ENCODE measurements around the gene PRADC1.

Gene PRADC1

DNA sequence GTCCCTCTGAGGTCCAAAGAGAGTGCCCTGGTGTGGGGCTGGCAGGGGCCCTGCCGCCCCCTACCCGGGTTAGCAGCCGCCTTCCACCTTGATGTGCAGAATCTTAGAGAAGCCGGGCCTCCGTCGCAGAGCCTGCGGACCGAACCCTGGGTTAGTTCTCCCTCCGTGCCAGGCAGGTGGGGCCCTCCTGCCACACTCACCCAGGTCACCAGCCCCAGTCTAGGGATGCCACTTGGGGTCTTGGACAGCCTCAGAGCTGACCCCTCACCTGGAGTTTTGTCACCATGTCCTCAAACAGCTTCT, 25.8 kb upstream of the PRADC1 start:
- H3K9ac ChIP-seq (ENCODE audit: low read depth in 1 of 2, low read length in 2 of 2) = no peak overlapping the region

DNA sequence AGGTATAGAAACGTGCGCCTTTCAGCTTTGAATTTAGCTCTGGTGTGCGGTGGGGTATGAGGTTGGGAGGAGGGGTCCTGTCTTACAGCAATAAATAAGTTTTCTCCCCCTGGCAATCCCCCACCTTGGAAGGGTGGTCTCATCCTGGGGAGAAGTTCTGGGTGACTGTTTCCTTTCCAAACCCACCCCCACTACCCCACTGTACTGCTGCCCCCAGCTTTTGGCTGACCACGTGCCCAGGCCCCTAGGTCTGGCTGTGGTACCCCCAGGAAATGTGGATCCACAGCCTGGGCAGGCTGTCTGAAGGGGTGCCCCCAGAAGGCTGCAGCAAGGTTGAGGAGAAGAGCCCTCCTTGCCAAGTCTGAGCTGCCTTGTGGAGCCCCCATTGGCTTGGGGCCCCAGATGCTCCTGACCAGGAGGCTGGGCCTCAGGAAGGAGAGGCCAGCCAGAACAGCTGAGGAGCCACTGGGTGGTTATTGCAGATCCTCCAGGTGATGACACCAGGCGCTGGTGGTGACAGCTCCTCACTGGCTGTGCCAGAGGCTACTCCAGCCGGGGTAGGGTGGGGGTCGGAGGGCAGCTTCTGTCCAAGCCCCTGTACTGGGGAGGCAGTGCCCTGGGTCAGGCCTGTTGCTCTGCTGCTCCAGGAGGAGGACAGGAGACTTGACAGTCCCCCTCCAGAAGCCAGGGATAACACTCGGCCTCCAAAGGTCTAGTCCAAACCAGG, 25.3 kb upstream of the PRADC1 start:
- H3K4me3 ChIP-seq (ENCODE audit: low read depth in 1 of 2, low read length in 2 of 2) = no peak overlapping the region
- H3K9me3 ChIP-seq (ENCODE audit: control insufficient read depth in 1 of 2, low read length in 2 of 2) = no peaks in the 10 kb centered on the region
- H3K36me3 ChIP-seq (ENCODE audit: control insufficient read depth in 1 of 2, insufficient read depth in 2 of 2, low read length in 2 of 2) = peaks cover 0 to 14% of the 10 kb centered on the region in 2 donors
- no peak overlapping the region for H3K27ac ChIP-seq (ENCODE audit: low read depth, low read length)
- no peak overlapping the region for H3K9ac ChIP-seq (ENCODE audit: low read depth in 1 of 2, low read length in 2 of 2)
- H3K27me3 ChIP-seq (ENCODE audit: control insufficient read depth in 1 of 2, insufficient read depth in 2 of 2, low read length in 2 of 2) = no peaks in the 10 kb centered on the region
- H3K4me1 ChIP-seq (ENCODE audit: control insufficient read depth in 1 of 2, insufficient read depth in 2 of 2, low read length in 2 of 2) = no peaks in the 10 kb centered on the region

More for the DNA sequence above, 25.8 kb upstream of the PRADC1 start:
- no peaks in the 10 kb centered on the region for H3K4me1 ChIP-seq (ENCODE audit: control insufficient read depth in 1 of 2, insufficient read depth in 2 of 2, low read length in 2 of 2)
- H3K4me3 ChIP-seq (ENCODE audit: low read depth in 1 of 2, low read length in 2 of 2) = no peak overlapping the region
- H3K9me3 ChIP-seq (ENCODE audit: control insufficient read depth in 1 of 2, low read length in 2 of 2) = no peaks in the 10 kb centered on the region
- H3K27ac ChIP-seq (ENCODE audit: low read depth, low read length) = no peak overlapping the region
- H3K36me3 ChIP-seq (ENCODE audit: control insufficient read depth in 1 of 2, insufficient read depth in 2 of 2, low read length in 2 of 2) = peaks cover 0 to 9% of the 10 kb centered on the region in 2 donors
- H3K27me3 ChIP-seq (ENCODE audit: control insufficient read depth in 1 of 2, insufficient read depth in 2 of 2, low read length in 2 of 2) = no peaks in the 10 kb centered on the region

DNA sequence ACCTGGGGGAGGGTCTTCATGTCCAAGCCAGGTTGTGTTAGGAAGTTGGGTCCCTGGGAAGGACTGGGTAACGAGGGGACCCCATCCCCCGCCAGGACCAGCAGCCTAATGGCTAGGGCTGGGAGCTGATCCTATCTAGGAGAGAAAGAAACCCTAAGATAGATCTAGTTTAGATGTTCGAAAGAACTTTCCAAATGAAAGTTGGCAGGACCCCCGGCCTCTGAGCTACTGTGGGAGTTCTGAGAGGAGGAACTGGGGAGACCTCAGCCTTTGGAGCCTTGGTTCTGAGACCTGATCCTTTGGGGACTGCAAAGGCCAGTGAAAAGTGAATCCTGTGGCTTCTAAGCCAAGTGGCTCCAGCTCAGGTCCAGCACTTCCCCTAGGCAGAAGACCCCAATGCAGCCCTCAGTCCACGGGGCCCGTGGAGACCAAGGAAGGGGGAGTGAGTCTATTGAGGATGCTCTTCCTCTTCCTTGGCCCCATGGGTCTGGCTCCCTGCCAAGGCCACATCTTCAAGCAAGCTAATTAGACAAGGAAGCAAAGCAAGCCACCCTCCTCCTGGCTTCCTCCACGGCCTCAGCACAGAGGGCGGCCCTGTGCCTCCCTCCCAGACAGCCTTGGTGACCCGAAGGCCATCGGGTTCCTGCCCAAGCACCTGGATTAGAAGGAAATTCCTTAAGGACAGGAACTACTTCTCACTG, 24.5 kb upstream of the PRADC1 start:
- no peaks in the 10 kb centered on the region for H3K27me3 ChIP-seq (ENCODE audit: control insufficient read depth in 1 of 2, insufficient read depth in 2 of 2, low read length in 2 of 2)
- H3K9ac ChIP-seq (ENCODE audit: low read depth in 1 of 2, low read length in 2 of 2) = no peak overlapping the region
- no peaks in the 10 kb centered on the region for H3K4me1 ChIP-seq (ENCODE audit: control insufficient read depth in 1 of 2, insufficient read depth in 2 of 2, low read length in 2 of 2)
- H3K9me3 ChIP-seq (ENCODE audit: control insufficient read depth in 1 of 2, low read length in 2 of 2) = no peaks in the 10 kb centered on the region
- H3K27ac ChIP-seq (ENCODE audit: low read depth, low read length) = no peak overlapping the region
- H3K36me3 ChIP-seq (ENCODE audit: control insufficient read depth in 1 of 2, insufficient read depth in 2 of 2, low read length in 2 of 2) = peaks cover 3 to 22% of the 10 kb centered on the region in 2 donors
- H3K4me3 ChIP-seq (ENCODE audit: low read depth in 1 of 2, low read length in 2 of 2) = no peak overlapping the region

DNA sequence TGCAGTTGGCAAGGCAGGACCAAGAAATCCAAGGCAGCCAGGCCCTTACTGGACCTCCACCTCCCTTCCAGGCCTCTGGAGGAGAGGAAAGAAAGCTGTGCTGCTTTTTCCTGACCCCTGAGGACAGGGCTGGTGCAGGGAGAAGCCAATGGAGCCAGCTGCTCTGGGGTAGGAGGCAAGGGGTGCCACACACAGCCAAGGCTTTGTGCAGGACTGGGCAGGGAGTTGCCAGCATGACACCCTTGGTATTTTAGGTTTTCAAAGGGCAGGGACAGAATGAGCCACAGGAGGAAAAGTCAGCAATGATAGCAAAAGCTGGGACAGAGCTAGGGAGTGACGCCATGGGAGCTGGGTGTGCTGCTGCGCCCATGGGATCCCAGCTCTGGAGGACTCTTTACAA, 24.0 kb upstream of the PRADC1 start:
- Histone ChIP-seq H3K9ac (ENCODE audit: low read depth in 1 of 2, low read length in 2 of 2) (no peak overlapping the region), H3K36me3 (ENCODE audit: control insufficient read depth in 1 of 2, insufficient read depth in 2 of 2, low read length in 2 of 2) (peaks cover 6 to 26% of the 10 kb centered on the region in 2 donors), H3K9me3 (ENCODE audit: control insufficient read depth in 1 of 2, low read length in 2 of 2) (no peaks in the 10 kb centered on the region), H3K4me1 (ENCODE audit: control insufficient read depth in 1 of 2, insufficient read depth in 2 of 2, low read length in 2 of 2) (no peaks in the 10 kb centered on the region), H3K27me3 (ENCODE audit: control insufficient read depth in 1 of 2, insufficient read depth in 2 of 2, low read length in 2 of 2) (no peaks in the 10 kb centered on the region), H3K4me3 (ENCODE audit: low read depth in 1 of 2, low read length in 2 of 2) (no peak overlapping the region), H3K27ac (ENCODE audit: low read depth, low read length) (no peak overlapping the region)

DNA sequence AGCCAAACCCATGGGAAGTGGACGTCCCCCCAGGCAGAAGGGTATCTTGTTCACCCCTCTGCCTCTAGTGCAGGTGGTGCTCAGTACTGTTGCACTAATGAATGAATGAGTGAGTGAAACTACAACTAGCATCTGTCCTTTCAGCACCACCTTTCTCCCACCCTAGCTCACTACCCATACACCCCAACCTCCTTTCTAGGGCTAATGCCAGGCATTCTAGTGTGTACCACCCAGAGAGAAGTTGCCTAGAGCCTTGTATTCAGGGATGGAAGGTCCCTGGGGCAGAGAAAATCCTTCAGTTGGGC, 23.5 kb upstream of the PRADC1 start:
- no peaks in the 10 kb centered on the region for H3K27me3 ChIP-seq (ENCODE audit: control insufficient read depth in 1 of 2, insufficient read depth in 2 of 2, low read length in 2 of 2)
- no peaks in the 10 kb centered on the region for H3K9me3 ChIP-seq (ENCODE audit: control insufficient read depth in 1 of 2, low read length in 2 of 2)
- H3K4me1 ChIP-seq (ENCODE audit: control insufficient read depth in 1 of 2, insufficient read depth in 2 of 2, low read length in 2 of 2) = no peaks in the 10 kb centered on the region
- no peak overlapping the region for H3K4me3 ChIP-seq (ENCODE audit: low read depth in 1 of 2, low read length in 2 of 2)
- no peak overlapping the region for H3K27ac ChIP-seq (ENCODE audit: low read depth, low read length)
- no peak overlapping the region for H3K9ac ChIP-seq (ENCODE audit: low read depth in 1 of 2, low read length in 2 of 2)
- peaks cover 8 to 31% of the 10 kb centered on the region in 2 donors for H3K36me3 ChIP-seq (ENCODE audit: control insufficient read depth in 1 of 2, insufficient read depth in 2 of 2, low read length in 2 of 2)

DNA sequence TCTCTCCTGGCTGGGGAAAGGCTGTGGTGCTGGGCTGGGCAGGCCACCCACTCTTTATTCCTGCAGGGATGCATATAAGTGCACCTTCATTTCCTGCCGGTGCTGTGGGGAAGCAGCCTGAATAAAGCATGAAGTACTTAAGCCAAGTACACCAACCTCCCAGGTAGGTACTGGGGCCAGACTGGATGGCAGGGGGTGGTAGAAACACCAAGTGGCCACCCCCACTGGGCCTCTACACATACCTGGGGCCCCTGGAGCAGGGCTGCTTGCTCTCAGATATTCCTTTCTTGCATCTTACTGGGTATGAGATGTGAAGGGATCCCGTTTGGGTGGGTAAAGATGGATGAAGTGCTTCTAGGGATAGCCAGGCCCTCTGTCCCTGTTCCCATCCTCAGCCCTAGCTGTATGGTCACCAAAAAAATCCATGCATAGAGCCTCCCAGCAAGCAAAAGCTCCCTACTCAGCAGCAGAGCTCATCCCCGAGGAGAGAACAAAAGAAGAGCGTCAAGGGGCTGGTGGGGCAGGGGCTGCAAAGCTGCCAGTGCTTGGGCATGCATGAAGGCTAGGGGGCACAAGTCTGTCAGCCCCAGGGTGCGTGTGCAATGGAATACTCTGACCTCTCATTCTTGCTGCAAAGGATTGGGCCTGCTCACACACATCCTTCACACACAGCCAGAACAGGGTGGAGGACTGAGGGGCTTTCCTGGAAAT, 23.0 kb upstream of the PRADC1 start:
- Histone ChIP-seq H3K36me3 (ENCODE audit: control insufficient read depth in 1 of 2, insufficient read depth in 2 of 2, low read length in 2 of 2) (peaks cover 9 to 36% of the 10 kb centered on the region in 2 donors), H3K27ac (ENCODE audit: low read depth, low read length) (no peak overlapping the region), H3K9ac (ENCODE audit: low read depth in 1 of 2, low read length in 2 of 2) (no peak overlapping the region), H3K4me1 (ENCODE audit: control insufficient read depth in 1 of 2, insufficient read depth in 2 of 2, low read length in 2 of 2) (no peaks in the 10 kb centered on the region), H3K4me3 (ENCODE audit: low read depth in 1 of 2, low read length in 2 of 2) (no peak overlapping the region), H3K9me3 (ENCODE audit: control insufficient read depth in 1 of 2, low read length in 2 of 2) (no peaks in the 10 kb centered on the region), H3K27me3 (ENCODE audit: control insufficient read depth in 1 of 2, insufficient read depth in 2 of 2, low read length in 2 of 2) (no peaks in the 10 kb centered on the region)

DNA sequence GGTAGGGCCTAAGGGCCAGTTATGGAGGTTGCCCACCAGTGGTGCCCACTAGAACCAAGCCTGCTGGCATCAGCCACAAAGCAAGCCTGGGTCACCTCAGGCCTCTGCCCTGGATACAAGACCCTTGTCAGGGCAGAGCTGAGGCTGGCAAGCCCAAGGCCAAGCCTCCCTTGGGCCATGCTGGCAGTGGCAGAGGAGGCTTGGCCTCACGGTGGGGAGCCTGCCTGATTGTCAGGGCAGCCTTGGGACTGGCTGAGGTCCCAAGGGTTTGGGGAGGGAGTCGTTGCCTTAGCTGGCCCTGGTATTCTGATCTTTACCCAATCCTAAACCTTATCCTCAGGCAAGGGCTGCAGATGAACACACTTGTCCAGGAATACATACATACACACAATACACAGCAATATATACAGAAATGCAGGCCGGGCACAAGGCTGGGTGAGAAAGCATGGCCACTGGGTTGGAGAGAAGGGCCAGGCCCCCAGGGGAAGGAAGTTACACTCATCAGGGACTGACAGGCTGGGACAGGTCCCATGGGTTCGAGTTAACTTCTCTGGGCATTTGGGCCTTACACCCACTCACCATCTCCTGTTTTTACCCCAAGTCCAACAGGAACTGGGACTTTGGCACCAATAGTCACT, 22.1 kb upstream of the PRADC1 start:
- H3K4me1 ChIP-seq (ENCODE audit: control insufficient read depth in 1 of 2, insufficient read depth in 2 of 2, low read length in 2 of 2) = no peaks in the 10 kb centered on the region
- no peak overlapping the region for H3K4me3 ChIP-seq (ENCODE audit: low read depth in 1 of 2, low read length in 2 of 2)
- H3K27ac ChIP-seq (ENCODE audit: low read depth, low read length) = no peak overlapping the region
- H3K36me3 ChIP-seq (ENCODE audit: control insufficient read depth in 1 of 2, insufficient read depth in 2 of 2, low read length in 2 of 2) = peaks cover 18 to 45% of the 10 kb centered on the region in 2 donors
- H3K9ac ChIP-seq (ENCODE audit: low read depth in 1 of 2, low read length in 2 of 2) = no peak overlapping the region
- H3K27me3 ChIP-seq (ENCODE audit: control insufficient read depth in 1 of 2, insufficient read depth in 2 of 2, low read length in 2 of 2) = no peaks in the 10 kb centered on the region
- H3K9me3 ChIP-seq (ENCODE audit: control insufficient read depth in 1 of 2, low read length in 2 of 2) = no peaks in the 10 kb centered on the region

DNA sequence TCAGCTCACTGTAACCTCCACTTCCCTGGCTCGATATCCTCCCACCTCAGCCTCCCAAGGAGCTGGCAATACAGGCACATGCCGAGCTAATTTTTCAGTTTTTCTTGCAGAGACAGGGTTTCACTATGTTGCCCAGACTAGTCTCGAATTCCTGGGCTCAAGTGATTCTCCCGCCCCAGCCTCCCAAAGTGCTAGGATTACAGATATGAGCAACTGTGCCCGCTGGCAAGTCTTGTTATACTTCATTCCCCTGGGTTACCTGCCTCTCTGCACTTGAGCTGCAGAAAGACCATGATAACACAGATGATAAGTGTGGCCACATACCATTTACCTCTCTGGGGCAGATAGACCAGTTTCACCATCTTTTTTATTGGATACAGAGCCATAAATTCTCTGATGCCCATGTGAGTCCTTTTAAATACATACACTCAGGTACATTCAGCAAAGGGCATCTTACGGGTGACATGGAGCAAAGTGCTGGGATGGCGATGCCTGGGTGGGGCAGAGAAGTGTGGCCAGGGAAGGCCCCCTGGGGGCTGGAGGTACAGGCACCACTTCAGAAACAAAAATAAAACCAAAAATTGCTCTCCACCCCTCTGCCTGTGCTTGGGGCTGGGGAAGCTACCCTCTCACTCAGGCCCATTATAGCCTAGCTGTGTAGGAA, 21.4 kb upstream of the PRADC1 start:
- Histone ChIP-seq H3K4me1 (ENCODE audit: control insufficient read depth in 1 of 2, insufficient read depth in 2 of 2, low read length in 2 of 2) (no peaks in the 10 kb centered on the region), H3K4me3 (ENCODE audit: low read depth in 1 of 2, low read length in 2 of 2) (no peak overlapping the region), H3K27ac (ENCODE audit: low read depth, low read length) (no peak overlapping the region), H3K9ac (ENCODE audit: low read depth in 1 of 2, low read length in 2 of 2) (no peak overlapping the region), H3K9me3 (ENCODE audit: control insufficient read depth in 1 of 2, low read length in 2 of 2) (no peaks in the 10 kb centered on the region), H3K27me3 (ENCODE audit: control insufficient read depth in 1 of 2, insufficient read depth in 2 of 2, low read length in 2 of 2) (no peaks in the 10 kb centered on the region), H3K36me3 (ENCODE audit: control insufficient read depth in 1 of 2, insufficient read depth in 2 of 2, low read length in 2 of 2) (peaks cover 25 to 52% of the 10 kb centered on the region in 2 donors)

DNA sequence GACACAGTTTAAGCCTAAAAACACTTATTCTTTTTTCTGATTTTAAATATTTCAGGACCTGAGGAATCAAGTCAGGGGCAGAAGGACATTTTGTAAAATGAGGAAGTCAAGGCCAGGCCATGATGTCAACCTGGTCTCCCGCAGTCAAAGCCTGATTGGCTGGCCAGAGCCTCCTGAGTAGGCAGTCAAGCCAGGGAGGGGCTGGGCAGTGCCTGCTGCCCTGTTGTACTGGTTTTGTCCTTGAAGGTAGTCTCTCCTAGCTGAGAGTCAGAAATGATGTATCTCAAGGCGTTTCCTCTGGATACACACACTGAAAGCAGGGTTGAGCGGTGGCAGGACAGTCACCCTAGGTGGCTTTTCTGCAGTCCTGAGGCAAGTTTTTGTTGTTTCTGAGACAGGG, 20.9 kb upstream of the PRADC1 start:
- Histone ChIP-seq H3K4me3 (ENCODE audit: low read depth in 1 of 2, low read length in 2 of 2) (no peak overlapping the region), H3K36me3 (ENCODE audit: control insufficient read depth in 1 of 2, insufficient read depth in 2 of 2, low read length in 2 of 2) (peaks cover 30 to 57% of the 10 kb centered on the region in 2 donors), H3K27me3 (ENCODE audit: control insufficient read depth in 1 of 2, insufficient read depth in 2 of 2, low read length in 2 of 2) (no peaks in the 10 kb centered on the region)

DNA sequence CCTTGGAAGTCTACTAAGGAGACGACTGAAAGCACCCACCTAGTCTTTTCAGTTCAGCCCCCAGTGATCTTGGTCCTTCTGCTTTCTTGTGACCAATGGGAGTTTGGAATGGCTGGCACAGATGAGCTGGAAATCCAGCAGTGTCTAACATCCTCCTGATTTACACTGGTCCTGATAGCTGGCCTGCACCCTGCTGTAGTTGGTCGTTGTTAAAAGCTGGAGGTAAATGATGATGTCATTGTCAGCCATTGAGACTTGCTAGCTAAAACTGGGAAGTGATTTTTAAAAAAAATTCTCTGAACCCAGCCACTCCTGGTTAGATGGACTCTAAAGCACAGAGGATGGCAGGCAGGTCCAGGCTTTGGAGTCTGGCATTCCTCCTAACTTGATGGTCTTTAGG, 20.4 kb upstream of the PRADC1 start:
- Histone ChIP-seq H3K27me3 (ENCODE audit: control insufficient read depth in 1 of 2, insufficient read depth in 2 of 2, low read length in 2 of 2) (no peaks in the 10 kb centered on the region), H3K9me3 (ENCODE audit: control insufficient read depth in 1 of 2, low read length in 2 of 2) (no peaks in the 10 kb centered on the region), H3K4me3 (ENCODE audit: low read depth in 1 of 2, low read length in 2 of 2) (no peak overlapping the region), H3K4me1 (ENCODE audit: control insufficient read depth in 1 of 2, insufficient read depth in 2 of 2, low read length in 2 of 2) (no peaks in the 10 kb centered on the region), H3K27ac (ENCODE audit: low read depth, low read length) (no peak overlapping the region), H3K36me3 (ENCODE audit: control insufficient read depth in 1 of 2, insufficient read depth in 2 of 2, low read length in 2 of 2) (peaks cover 34 to 62% of the 10 kb centered on the region in 2 donors), H3K9ac (ENCODE audit: low read depth in 1 of 2, low read length in 2 of 2) (no peak overlapping the region)

More for the DNA sequence above, 20.9 kb upstream of the PRADC1 start:
- Histone ChIP-seq H3K9ac (ENCODE audit: low read depth in 1 of 2, low read length in 2 of 2) (no peak overlapping the region), H3K4me1 (ENCODE audit: control insufficient read depth in 1 of 2, insufficient read depth in 2 of 2, low read length in 2 of 2) (no peaks in the 10 kb centered on the region), H3K27ac (ENCODE audit: low read depth, low read length) (no peak overlapping the region), H3K9me3 (ENCODE audit: control insufficient read depth in 1 of 2, low read length in 2 of 2) (no peaks in the 10 kb centered on the region)

Measured in duodenal mucosa (tissue), 2 donors.